CD4-positive, alpha-beta T cell (primary cell): Measurements from ENCODE around the gene CD9. TPM values are rescaled to one million over a fixed set of nuclear protein-coding genes. Genes with fewer than 3 reads are reported as not detected.

Experiments used
- ATAC-seq: fragments of 200-7000 bp; cut with Tn5 transposase; one replicate; pipeline ENCODE4 v1.10.0; 2022; ENCODE audit warnings: mild to moderate bottlenecking; ENCODE audit not compliant: poor library complexity
- CTCF ChIA-PET: fragments of 350-600 bp; sonication (Branson Sonifier 250); formaldehyde crosslinking; loops from one replicate; lab custom pipeline; 2021; ENCODE audit warnings: antibody characterized with exemption, inconsistent platforms; lab: Charles Lee
- POLR2A ChIA-PET: fragments of 350-600 bp; sonication (Branson Sonifier 250); formaldehyde crosslinking; loops from one replicate; lab custom pipeline; 2021; ENCODE audit warnings: antibody characterized with exemption, inconsistent platforms; lab: Charles Lee
- DNase-seq, 14 experiments: peaks; one replicate each; pipeline ENCODE4 v3.0.0-alpha.2; 2013 to 2020; ENCODE audit warnings: mixed read lengths in 2 of 14
- H3K27ac ChIP-seq, 2 donors: one replicate each; pipeline versions ENCODE4 v1.5.1 to v1.7.0; 2013; ENCODE audit warnings: low read length in 2 of 2, low read depth in 1 of 2, mild to moderate bottlenecking in 1 of 2
- H3K27me3 ChIP-seq, 2 experiments: 1 replicate in 1 of 2; 2 replicates in 1 of 2; pipeline versions ENCODE4 v1.6.1 to v1.7.0; 2013; ENCODE audit warnings: low read length in 2 of 2, control low read depth in 1 of 2, mild to moderate bottlenecking in 1 of 2, moderate library complexity in 1 of 2; ENCODE audit not compliant: insufficient read depth in 2 of 2, control insufficient read depth in 1 of 2
- H3K36me3 ChIP-seq: one replicate; pipeline ENCODE4 v1.6.1; 2013; ENCODE audit warnings: low read length, control low read depth; ENCODE audit not compliant: insufficient read depth
- H3K4me1 ChIP-seq: one replicate; pipeline ENCODE4 v1.6.1; 2013; ENCODE audit warnings: low read length, control low read depth; ENCODE audit not compliant: insufficient read depth
- H3K4me3 ChIP-seq: one replicate; pipeline ENCODE4 v1.5.1; 2013; ENCODE audit warnings: mild to moderate bottlenecking, low read length, moderate library complexity
- H3K9me3 ChIP-seq, 2 experiments: 1 replicate in 1 of 2; 2 replicates in 1 of 2; pipeline versions ENCODE4 v1.6.1 to v1.7.0; 2013; ENCODE audit warnings: low read length in 2 of 2, mild to moderate bottlenecking in 2 of 2, control low read depth in 1 of 2, moderate library complexity in 1 of 2; ENCODE audit not compliant: control insufficient read depth in 1 of 2, insufficient read depth in 1 of 2
- H3K27ac Mint-ChIP-seq: one replicate; pipeline ENCODE4 v1.8.0; 2020; ENCODE audit warnings: mixed read lengths
- H3K27me3 Mint-ChIP-seq: one replicate; pipeline ENCODE4 v1.8.0; 2021; ENCODE audit warnings: mixed read lengths
- H3K36me3 Mint-ChIP-seq: one replicate; pipeline ENCODE4 v1.8.0; 2021; ENCODE audit warnings: low read depth, mixed read lengths
- H3K4me1 Mint-ChIP-seq: one replicate; pipeline ENCODE4 v1.8.0; 2021; ENCODE audit warnings: low read depth, mixed read lengths
- H3K4me3 Mint-ChIP-seq: one replicate; pipeline ENCODE4 v1.8.0; 2020; ENCODE audit warnings: mild to moderate bottlenecking, mixed read lengths
- H3K9me3 Mint-ChIP-seq: one replicate; pipeline ENCODE4 v1.8.0; 2020; ENCODE audit warnings: mixed read lengths
- CTCF ChIP-seq: fragments of 200-600 bp; IDR thresholded peaks from one replicate; pipeline ENCODE4 v1.8.0; 2022; ENCODE audit warnings: antibody characterized with exemption, mild to moderate bottlenecking
- intact Hi-C, 2 experiments: fragments of 100-400 bp; cut with DNase I in 1 of 2; cut with micrococcal nuclease in 1 of 2; formaldehyde crosslinking; loops; one replicate each; pipeline versions ENCODE4 v1.15.1 to v1.9.0; 2023 to 2025; cut with DNase I, micrococcal nuclease
- total RNA-seq, 174 experiments: library from RNA in 2 of 174; stranded (reverse) in 2 of 174; gene quantifications; one replicate each; pipeline ENCODE4 v1.2.3 and lab custom pipeline; 2021 to 2026

CD9 gene
- total RNA-seq, 2 experiments from 2014 or later, result 0.36 to 0.66 TPM

DNA sequence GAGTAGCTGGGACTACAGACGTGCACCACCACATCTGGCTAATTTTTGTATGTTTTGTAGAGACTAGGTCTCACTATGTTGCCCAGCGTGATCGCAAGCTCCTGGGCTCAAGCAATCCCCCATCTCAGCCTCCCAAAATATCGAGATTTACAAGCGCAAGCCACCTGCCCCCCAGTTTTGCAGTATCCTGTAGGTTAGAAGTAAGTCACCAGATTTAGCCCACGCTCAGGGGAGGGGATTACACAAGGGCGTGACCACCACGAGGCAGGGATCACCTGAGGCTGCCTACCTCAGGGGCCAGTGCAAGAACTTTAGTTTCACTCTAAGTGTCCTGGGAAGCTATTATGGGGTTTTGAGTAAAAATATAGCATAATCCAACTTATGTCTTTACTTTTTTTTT lies 71.1 kb downstream of the CD9 start:
- POLR2A ChIA-PET, result no interaction called here

GRCh38 chr12:6272300-6273204 lies 72.4 kb downstream of the CD9 start:
- Mint-ChIP-seq H3K36me3 (no peaks in the 10 kb centered on the region), H3K27ac (no peak overlapping the region), H3K4me3 (no peak overlapping the region), H3K9me3 (no peaks in the 10 kb centered on the region), H3K4me1 (peaks cover under 1% of the 10 kb centered on the region), H3K27me3 (peaks cover 24% of the 10 kb centered on the region)
- no peaks in the 10 kb centered on the region for H3K4me1 ChIP-seq
- H3K36me3 ChIP-seq, result no peaks in the 10 kb centered on the region
- H3K9me3 ChIP-seq, result no peaks in the 10 kb centered on the region
- H3K27me3 ChIP-seq, result peaks cover 0 to 8% of the 10 kb centered on the region in 2 experiments
- ATAC-seq (no peak), DNase-seq (no peak)
- no peak for TF ChIP-seq CTCF
- no peak overlapping the region for H3K27ac ChIP-seq
- POLR2A ChIA-PET, result no interaction called here
- intact Hi-C loops, result no loop called here
- CTCF ChIA-PET, result interaction anchor here (1.0 kb wide), 1 partner anchor 70 kb away, joined by 3 read pairs; no protein-coding TSS in a partner anchor
- no peak overlapping the region for H3K4me3 ChIP-seq

More for the DNA sequence above, 71.1 kb downstream of the CD9 start:
- Mint-ChIP-seq H3K9me3 (no peaks in the 10 kb centered on the region), H3K27ac (no peak overlapping the region), H3K4me3 (no peak overlapping the region), H3K27me3 (peaks cover 18% of the 10 kb centered on the region), H3K36me3 (no peaks in the 10 kb centered on the region), H3K4me1 (no peaks in the 10 kb centered on the region)
- CTCF ChIA-PET, result no interaction called here
- Histone ChIP-seq H3K27ac (no peak overlapping the region), H3K27me3 (peaks cover 0 to 8% of the 10 kb centered on the region in 2 experiments), H3K36me3 (no peaks in the 10 kb centered on the region), H3K4me3 (no peak overlapping the region), H3K4me1 (no peaks in the 10 kb centered on the region), H3K9me3 (no peaks in the 10 kb centered on the region)
- TF ChIP-seq CTCF, result no peak
- no peak for ATAC-seq
- no peak for DNase-seq
- intact Hi-C loops, result no loop called here

- intact Hi-C loops, result no loop called here
- CTCF ChIA-PET, result interaction anchor here (1.0 kb wide), 1 partner anchor 70 kb away, joined by 3 read pairs; no protein-coding TSS in a partner anchor
- no peak for ATAC-seq
These were observed 73.0 kb downstream of the CD9 start for GRCh38 chr12:6273205-6273540.

More at GRCh38 chr12:6273205-6273540, 73.0 kb downstream of the CD9 start:
- Histone ChIP-seq H3K36me3 (no peaks in the 10 kb centered on the region), H3K9me3 (no peaks in the 10 kb centered on the region), H3K4me3 (no peak overlapping the region), H3K27me3 (peaks cover 5 to 11% of the 10 kb centered on the region in 2 experiments), H3K27ac (no peak overlapping the region), H3K4me1 (peaks cover 4% of the 10 kb centered on the region)
- no peak overlapping the region for H3K27ac Mint-ChIP-seq
- no peak overlapping the region for H3K4me3 Mint-ChIP-seq
- no peak for DNase-seq
- H3K36me3 Mint-ChIP-seq, result no peaks in the 10 kb centered on the region
- H3K4me1 Mint-ChIP-seq, result peaks cover 6% of the 10 kb centered on the region
- peaks cover 30% of the 10 kb centered on the region for H3K27me3 Mint-ChIP-seq
- no peak for TF ChIP-seq CTCF
- no peaks in the 10 kb centered on the region for H3K9me3 Mint-ChIP-seq
- POLR2A ChIA-PET, result no interaction called here
